Endothelial cell of umbilical vein (primary cell): ENCODE data around the gene MED12.

Experiments
- CTCF ChIP-seq, 2 donors: IDR thresholded peaks; 1 replicate in 1 of 2; 2 replicates in 1 of 2; pipeline ENCODE4 v1.5.1; 2011; ENCODE audit warnings: low read length in 2 of 2, mild to moderate bottlenecking in 2 of 2, moderate library complexity in 2 of 2, control low read depth in 1 of 2, inconsistent platforms in 1 of 2, low read depth in 1 of 2; ENCODE audit not compliant: insufficient read depth in 1 of 2; ENCODE audit errors: extremely low read depth in 1 of 2
- EZH2 ChIP-seq: IDR thresholded peaks from 2 replicates; pipeline ENCODE4 v1.6.1; 2012; ENCODE audit warnings: borderline replicate concordance, low read depth, mild to moderate bottlenecking, moderate library complexity, low read length, inconsistent platforms; ENCODE audit not compliant: severe bottlenecking
- FOS ChIP-seq: IDR thresholded peaks from 2 replicates; pipeline ENCODE4 v1.6.1; 2011; ENCODE audit warnings: mild to moderate bottlenecking, low read length, moderate library complexity, borderline replicate concordance; ENCODE audit not compliant: insufficient read depth
- GATA2 ChIP-seq: IDR thresholded peaks from 2 replicates; pipeline ENCODE4 v1.7.0; 2011; ENCODE audit warnings: low read depth, mild to moderate bottlenecking, moderate library complexity, mixed read lengths, low read length; ENCODE audit not compliant: insufficient read length, insufficient read depth
- JUN ChIP-seq: IDR thresholded peaks from 2 replicates; pipeline ENCODE4 v1.6.1; 2011; ENCODE audit warnings: borderline replicate concordance, low read depth; ENCODE audit not compliant: insufficient read length, insufficient read depth
- MAX ChIP-seq: IDR thresholded peaks from 2 replicates; pipeline ENCODE4 v1.6.1; 2011; ENCODE audit not compliant: insufficient read depth, insufficient read length
- MYC ChIP-seq: IDR thresholded peaks from one replicate; pipeline ENCODE4 v1.6.1; 2011; ENCODE audit warnings: mild to moderate bottlenecking, low read depth, low read length
- POLR2A ChIP-seq: IDR thresholded peaks from 2 replicates; pipeline ENCODE4 v1.6.1; 2012; ENCODE audit warnings: low read depth, mild to moderate bottlenecking, control low read depth, low read length
- POLR2AphosphoS5 ChIP-seq: IDR thresholded peaks from 2 replicates; pipeline ENCODE4 v1.6.1; 2012; ENCODE audit warnings: low read depth, mild to moderate bottlenecking, control low read depth, low read length, moderate library complexity; ENCODE audit not compliant: insufficient read depth

- TF ChIP-seq POLR2A (peak; percentile 20), CTCF (IDR thresholded peaks at IDR 0.05; ENCODE audit: extremely low read depth in 1 of 2, insufficient read depth in 1 of 2, low read depth in 1 of 2, low read length in 2 of 2) (no peak), MYC (no peak), POLR2AphosphoS5 (no peak), EZH2 (no peak), JUN (no peak), GATA2 (no peak), MAX (no peak), FOS (no peak)
These were observed 22.8 kb upstream of the MED12 start, which contains the start of gene FOXO4 for GRCh38 chrX:71095555-71095980.
